Caco-2 (cell line): ENCODE results near the gene ERGIC1. TPM values are rescaled to one million over a fixed set of nuclear protein-coding genes. Genes with fewer than 3 reads are reported as not detected.

Source experiments
- BruUV-seq: library from RNA; stranded (reverse); fragments of 400-500 nt; replicated peaks from 2 replicates; lab custom pipeline; 2021; lab: Mats Ljungman, UMichigan
- CTCF ChIA-PET: fragments of 300-600 bp; sonication (Branson Sonifier 250); formaldehyde crosslinking; loops from one replicate; lab custom pipeline; 2022; ENCODE audit warnings: antibody characterized with exemption; lab: Charles Lee
- POLR2A ChIA-PET: fragments of 300-600 bp; sonication (Branson Sonifier 250); formaldehyde crosslinking; loops from one replicate; lab custom pipeline; 2022; ENCODE audit warnings: antibody characterized with exemption; lab: Charles Lee
- DNase-seq, 2 experiments: peaks; one replicate each; pipeline versions ENCODE4 v3.0.0 to v3.0.0-alpha.2; 2020 to 2022
- H3K27me3 ChIP-seq: replicated peaks from 2 replicates; pipeline ENCODE4 v1.6.0; 2011; ENCODE audit warnings: low read length; ENCODE audit not compliant: control insufficient read depth, insufficient read depth
- H3K36me3 ChIP-seq: 2 replicates; pipeline ENCODE4 v1.5.1; 2011; ENCODE audit warnings: low read length; ENCODE audit not compliant: control insufficient read depth, insufficient read depth
- H3K4me1 ChIP-seq: fragments of 250-450 bp; sonication (Bioruptor Pico); 2 replicates; pipeline ENCODE4 v1.5.1; 2020; ENCODE audit warnings: mild to moderate bottlenecking
- H3K4me3 ChIP-seq: 2 replicates; pipeline ENCODE4 v1.5.1; 2011; ENCODE audit warnings: low read depth, mild to moderate bottlenecking, control low read depth, low read length
- H3K9me3 ChIP-seq: fragments of 250-450 bp; sonication (Bioruptor Pico); 2 replicates; pipeline ENCODE4 v1.5.1; 2020; ENCODE audit warnings: mild to moderate bottlenecking, moderate library complexity
- H3K27ac Mint-ChIP-seq: one replicate; pipeline ENCODE4 v1.8.0; 2022; ENCODE audit warnings: mixed read lengths; ENCODE audit not compliant: unreplicated experiment
- H3K27me3 Mint-ChIP-seq: one replicate; pipeline ENCODE4 v1.8.0; 2022; ENCODE audit warnings: mixed read lengths; ENCODE audit not compliant: insufficient read depth, unreplicated experiment
- H3K36me3 Mint-ChIP-seq: one replicate; pipeline ENCODE4 v1.8.0; 2022; ENCODE audit warnings: mild to moderate bottlenecking, mixed read lengths; ENCODE audit not compliant: insufficient read depth, unreplicated experiment
- H3K4me1 Mint-ChIP-seq: one replicate; pipeline ENCODE4 v1.8.0; 2022; ENCODE audit warnings: low read depth, mixed read lengths; ENCODE audit not compliant: unreplicated experiment
- H3K4me3 Mint-ChIP-seq: one replicate; pipeline ENCODE4 v1.8.0; 2022; ENCODE audit warnings: mild to moderate bottlenecking, moderate library complexity, mixed read lengths; ENCODE audit not compliant: unreplicated experiment
- H3K9me3 Mint-ChIP-seq: one replicate; pipeline ENCODE4 v1.8.0; 2022; ENCODE audit warnings: mixed read lengths; ENCODE audit not compliant: unreplicated experiment
- intact Hi-C: fragments of 100-400 bp; cut with micrococcal nuclease; formaldehyde crosslinking; loops from one replicate; pipeline ENCODE4 v1.10.0; 2022; ENCODE audit not compliant: unreplicated experiment
- total RNA-seq: library from RNA; stranded (reverse); gene quantifications from 2 replicates; pipeline ENCODE4 v1.2.3, GENCODE V29; 2022
- TF ChIP-seq, protein P1 (sequence below), 2 experiments: fragments of 200-600 bp in 1 of 2; IDR thresholded peaks; 1 replicate in 1 of 2; 2 replicates in 1 of 2; pipeline versions ENCODE4 v1.5.1 to v1.8.0; 2011 to 2022; ENCODE audit warnings: antibody characterized with exemption in 1 of 2, control low read depth in 1 of 2, inconsistent platforms in 1 of 2, low read depth in 1 of 2, low read length in 1 of 2, mild to moderate bottlenecking in 1 of 2, moderate library complexity in 1 of 2; ENCODE audit not compliant: insufficient read depth in 1 of 2, severe bottlenecking in 1 of 2, unreplicated experiment in 1 of 2

ERGIC1 gene
- total RNA-seq, 1 experiment from 2014 or later, result 161 TPM

- CTCF ChIA-PET, result interaction anchor here (0.6 to 1.5 kb wide), 4 partner anchors 18 to 1632 kb away, joined by 3 to 9 read pairs (median 4); partner anchors contain the start of gene RPL26L1
These were observed 601 bp downstream of the ERGIC1 start for GRCh38 chr5:172834415-172835289.

DNA sequence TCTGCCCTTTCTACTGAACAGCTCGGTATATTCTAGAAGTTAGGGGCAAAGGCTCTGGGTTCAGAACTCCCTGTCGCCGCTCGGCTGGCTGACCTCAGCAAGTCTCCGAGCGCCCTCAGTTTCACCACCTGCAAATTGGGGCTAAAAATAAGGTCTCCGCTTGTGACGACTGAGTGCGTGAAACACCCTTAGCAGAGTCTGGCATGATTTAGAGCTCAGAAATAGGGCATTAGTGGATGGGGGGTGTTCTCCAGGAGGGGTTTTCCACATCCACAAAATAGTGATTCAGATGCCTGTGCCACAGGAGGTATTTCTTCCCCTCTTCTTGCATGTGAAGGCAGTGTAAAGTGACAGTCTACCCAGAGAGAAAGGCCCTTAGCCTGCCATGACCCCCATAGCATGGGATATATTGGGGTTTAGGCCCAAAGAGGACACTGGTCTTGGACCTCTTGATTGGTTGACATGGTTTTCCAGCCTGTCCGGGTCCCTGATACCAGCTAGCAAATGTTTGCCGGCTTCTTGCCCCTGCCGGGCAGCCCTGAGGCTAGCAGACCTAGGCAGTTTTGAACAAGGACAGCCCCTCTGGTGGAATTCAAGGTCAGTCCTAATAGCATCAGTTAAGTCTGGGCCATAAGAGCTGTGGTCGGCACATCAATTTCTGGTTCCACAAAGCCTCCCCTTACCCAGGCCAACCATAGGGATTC lies 1.4 kb downstream of the ERGIC1 start:
- intact Hi-C loops, result loop anchor here (1.0 kb wide), 1 partner anchor 67 kb away; no protein-coding TSS in a partner anchor
- TF ChIP-seq, protein P1, sequence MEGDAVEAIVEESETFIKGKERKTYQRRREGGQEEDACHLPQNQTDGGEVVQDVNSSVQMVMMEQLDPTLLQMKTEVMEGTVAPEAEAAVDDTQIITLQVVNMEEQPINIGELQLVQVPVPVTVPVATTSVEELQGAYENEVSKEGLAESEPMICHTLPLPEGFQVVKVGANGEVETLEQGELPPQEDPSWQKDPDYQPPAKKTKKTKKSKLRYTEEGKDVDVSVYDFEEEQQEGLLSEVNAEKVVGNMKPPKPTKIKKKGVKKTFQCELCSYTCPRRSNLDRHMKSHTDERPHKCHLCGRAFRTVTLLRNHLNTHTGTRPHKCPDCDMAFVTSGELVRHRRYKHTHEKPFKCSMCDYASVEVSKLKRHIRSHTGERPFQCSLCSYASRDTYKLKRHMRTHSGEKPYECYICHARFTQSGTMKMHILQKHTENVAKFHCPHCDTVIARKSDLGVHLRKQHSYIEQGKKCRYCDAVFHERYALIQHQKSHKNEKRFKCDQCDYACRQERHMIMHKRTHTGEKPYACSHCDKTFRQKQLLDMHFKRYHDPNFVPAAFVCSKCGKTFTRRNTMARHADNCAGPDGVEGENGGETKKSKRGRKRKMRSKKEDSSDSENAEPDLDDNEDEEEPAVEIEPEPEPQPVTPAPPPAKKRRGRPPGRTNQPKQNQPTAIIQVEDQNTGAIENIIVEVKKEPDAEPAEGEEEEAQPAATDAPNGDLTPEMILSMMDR (IDR thresholded peaks at IDR 0.05; ENCODE audit: insufficient read depth in 1 of 2, low read depth in 1 of 2, low read length in 1 of 2, severe bottlenecking in 1 of 2, unreplicated experiment in 1 of 2), result no peak
- Mint-ChIP-seq H3K9me3 (no peaks in the 10 kb centered on the region), H3K27me3 (no peaks in the 10 kb centered on the region), H3K4me3 (peak overlapping the region; percentile 88), H3K27ac (peak overlapping the region; percentile 88), H3K36me3 (peaks cover 21% of the 10 kb centered on the region), H3K4me1 (peaks cover 17% of the 10 kb centered on the region)
- ChIA-PET POLR2A (interaction anchor here (0.8 to 2.6 kb wide), 3 partner anchors 18 to 64 kb away, joined by 3 to 13 read pairs (median 11); partner anchors contain the start of gene DUSP1), CTCF (interaction anchor here (1.0 kb wide), 1 partner anchor 17 kb away, joined by 3 read pairs; no protein-coding TSS in a partner anchor)
- no peaks in the 10 kb centered on the region for H3K9me3 ChIP-seq
- peak overlapping the region; percentile 86 for H3K4me3 ChIP-seq
- DNase-seq, result no peak
- no peaks in the 10 kb centered on the region for H3K36me3 ChIP-seq
- H3K27me3 ChIP-seq, result no peaks in the 10 kb centered on the region
- BruUV-seq, result TSS peak; percentile 40
- H3K4me1 ChIP-seq, result peaks cover 19% of the 10 kb centered on the region

More at GRCh38 chr5:172834415-172835289, 601 bp downstream of the ERGIC1 start:
- intact Hi-C loops, result loop anchor here (1.0 kb wide), 3 partner anchors 25 to 68 kb away; no protein-coding TSS in a partner anchor
- Mint-ChIP-seq H3K27ac (peak overlapping the region; percentile 88), H3K36me3 (peaks cover 13% of the 10 kb centered on the region), H3K27me3 (no peaks in the 10 kb centered on the region), H3K4me1 (peaks cover 17% of the 10 kb centered on the region), H3K9me3 (no peaks in the 10 kb centered on the region), H3K4me3 (peak overlapping the region; percentile 88)
- Histone ChIP-seq H3K9me3 (no peaks in the 10 kb centered on the region), H3K4me1 (peaks cover 19% of the 10 kb centered on the region), H3K36me3 (no peaks in the 10 kb centered on the region), H3K4me3 (peak overlapping the region; percentile 86), H3K27me3 (no peaks in the 10 kb centered on the region)
- POLR2A ChIA-PET, result interaction anchor here (0.6 to 2.6 kb wide), 5 partner anchors 17 to 63 kb away, joined by 3 to 13 read pairs (median 5); partner anchors contain the start of gene DUSP1
- no TSS peak for BruUV-seq
- DNase-seq, result peak; percentile 54 to 55
- TF ChIP-seq, protein P1 (IDR thresholded peaks at IDR 0.05; ENCODE audit: insufficient read depth in 1 of 2, low read depth in 1 of 2, low read length in 1 of 2, severe bottlenecking in 1 of 2, unreplicated experiment in 1 of 2), result no peak

- no peaks in the 10 kb centered on the region for H3K9me3 ChIP-seq
- DNase-seq, result no peak
- no peaks in the 10 kb centered on the region for H3K27me3 ChIP-seq
- ChIA-PET POLR2A (interaction anchor here (2.6 kb wide), 1 partner anchor 64 kb away, joined by 13 read pairs; the partner anchor contains the start of gene DUSP1), CTCF (interaction anchor here (1.0 kb wide), 1 partner anchor 17 kb away, joined by 3 read pairs; no protein-coding TSS in a partner anchor)
- intact Hi-C loops, result loop anchor here (1.0 kb wide), 1 partner anchor 66 kb away; no protein-coding TSS in a partner anchor
- Mint-ChIP-seq H3K36me3 (peaks cover 25% of the 10 kb centered on the region), H3K4me1 (peaks cover 17% of the 10 kb centered on the region), H3K27ac (no peak overlapping the region), H3K9me3 (no peaks in the 10 kb centered on the region), H3K4me3 (peak overlapping the region; percentile 88), H3K27me3 (no peaks in the 10 kb centered on the region)
- TF ChIP-seq, protein P1 (IDR thresholded peaks at IDR 0.05; ENCODE audit: insufficient read depth in 1 of 2, low read depth in 1 of 2, low read length in 1 of 2, severe bottlenecking in 1 of 2, unreplicated experiment in 1 of 2), result no peak
- H3K4me1 ChIP-seq, result peaks cover 19% of the 10 kb centered on the region
- no TSS peak for BruUV-seq
- H3K4me3 ChIP-seq, result no peak overlapping the region
- H3K36me3 ChIP-seq, result no peaks in the 10 kb centered on the region
These were observed 1.9 kb downstream of the ERGIC1 start for GRCh38 chr5:172835994-172836356.
